ENCODE data around the gene ODC1.
"Not testable (repeated sequence)": the region's sequence is repeated elsewhere in the genome, so short reads cannot be mapped to it uniquely, and the experiment has no call there.

ODC1 gene

DNA sequence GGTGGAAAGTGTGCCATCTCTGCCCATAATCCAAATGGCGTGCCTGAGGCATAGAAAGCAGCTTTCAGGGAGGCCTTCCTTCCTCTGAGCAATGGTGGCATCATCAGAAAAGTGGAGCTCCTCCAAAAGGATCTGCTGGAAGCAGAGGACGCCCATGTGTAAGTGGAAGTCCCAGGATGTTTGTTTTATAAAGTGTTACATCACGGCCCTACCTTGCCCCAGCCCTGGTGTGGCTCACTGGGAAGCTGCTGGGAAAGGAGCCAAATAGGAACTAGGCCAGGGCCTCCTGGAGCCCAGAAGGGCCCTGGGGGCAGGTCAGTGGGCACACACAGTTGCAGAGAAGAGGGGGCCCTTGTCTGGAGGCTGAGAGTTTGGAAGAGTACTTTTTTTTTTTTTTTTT is 4.2 kb upstream of the ODC1 start:
- no peak for DNase-seq

DNA sequence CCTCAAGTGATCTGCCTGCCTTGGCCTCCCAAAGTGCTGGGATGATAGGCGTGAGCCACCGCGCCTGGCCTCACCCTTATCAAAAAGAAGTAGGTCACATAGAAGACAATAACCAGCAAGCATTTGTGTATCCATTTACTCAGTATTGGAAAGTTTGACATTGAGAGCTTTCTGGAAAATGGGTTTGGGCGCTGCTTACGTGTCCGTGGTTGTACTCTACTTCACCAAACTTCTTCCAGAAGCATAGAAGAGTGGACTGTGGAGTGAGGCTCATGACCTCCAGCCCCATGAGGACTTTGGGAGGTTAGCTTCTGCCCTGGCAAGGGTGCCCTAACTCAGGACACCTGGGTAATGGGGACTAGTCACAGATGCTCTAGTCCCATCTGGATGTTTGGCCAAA is 3.7 kb upstream of the ODC1 start:
- DNase-seq: no peak

DNA sequence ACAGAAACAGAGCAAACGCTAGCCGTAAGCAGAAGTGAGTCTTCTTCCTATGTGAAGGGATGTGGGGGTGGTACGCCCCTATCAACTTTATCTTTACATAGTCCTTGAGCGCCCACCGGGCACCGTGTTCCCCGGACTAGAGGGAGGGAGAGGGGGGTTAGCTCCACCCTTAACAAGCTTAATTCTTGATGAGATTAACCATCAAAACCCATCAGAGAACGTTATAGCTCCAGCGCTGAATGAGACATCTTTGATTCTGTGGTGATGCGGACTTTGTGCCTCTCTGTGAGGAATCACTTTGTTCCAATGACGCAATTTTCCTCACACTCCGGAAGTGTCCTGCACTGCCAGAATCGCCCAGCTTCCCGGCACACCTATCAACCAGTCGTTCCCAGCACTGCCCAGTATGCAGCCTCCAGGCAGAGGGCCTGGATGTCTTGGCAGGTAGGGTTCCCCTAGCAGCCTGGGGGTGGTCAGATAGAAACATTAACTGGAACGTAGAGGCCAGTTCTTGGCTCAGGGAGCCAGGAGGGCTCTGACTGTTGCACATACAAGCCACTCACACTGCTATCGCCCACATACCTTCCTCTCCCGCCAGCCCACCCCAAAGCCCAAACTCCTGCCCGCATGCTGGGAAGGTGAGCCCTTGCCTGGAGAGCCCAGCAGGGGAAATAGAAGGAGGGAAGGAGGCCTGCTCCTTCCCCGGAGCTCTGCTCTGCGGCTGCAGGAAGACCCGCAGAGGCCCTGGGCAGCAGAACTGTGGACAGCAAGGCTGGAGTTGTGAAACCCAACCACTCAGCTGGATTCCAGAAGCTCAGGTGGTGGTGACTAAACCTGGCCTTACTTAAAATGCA is 1.9 kb upstream of the ODC1 start:
- DNase-seq: no peak

DNA sequence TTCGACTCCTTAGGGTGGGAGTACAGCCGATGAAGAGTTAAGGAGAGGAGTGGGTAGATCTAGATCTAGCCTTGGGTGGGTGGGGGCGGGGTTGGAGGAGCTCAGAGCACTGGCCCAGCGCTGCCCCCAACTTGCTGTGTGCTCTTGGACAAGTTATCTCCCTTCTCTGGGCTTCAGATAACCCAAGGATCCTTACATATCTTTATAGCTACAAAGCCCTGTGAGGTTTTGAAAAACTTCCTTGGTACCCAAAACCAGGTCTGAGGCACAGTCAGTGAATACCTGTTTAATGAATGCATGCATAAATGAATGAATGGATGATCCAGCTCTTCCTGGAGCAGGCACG is 1.3 kb upstream of the ODC1 start:
- DNase-seq: no peak

DNA sequence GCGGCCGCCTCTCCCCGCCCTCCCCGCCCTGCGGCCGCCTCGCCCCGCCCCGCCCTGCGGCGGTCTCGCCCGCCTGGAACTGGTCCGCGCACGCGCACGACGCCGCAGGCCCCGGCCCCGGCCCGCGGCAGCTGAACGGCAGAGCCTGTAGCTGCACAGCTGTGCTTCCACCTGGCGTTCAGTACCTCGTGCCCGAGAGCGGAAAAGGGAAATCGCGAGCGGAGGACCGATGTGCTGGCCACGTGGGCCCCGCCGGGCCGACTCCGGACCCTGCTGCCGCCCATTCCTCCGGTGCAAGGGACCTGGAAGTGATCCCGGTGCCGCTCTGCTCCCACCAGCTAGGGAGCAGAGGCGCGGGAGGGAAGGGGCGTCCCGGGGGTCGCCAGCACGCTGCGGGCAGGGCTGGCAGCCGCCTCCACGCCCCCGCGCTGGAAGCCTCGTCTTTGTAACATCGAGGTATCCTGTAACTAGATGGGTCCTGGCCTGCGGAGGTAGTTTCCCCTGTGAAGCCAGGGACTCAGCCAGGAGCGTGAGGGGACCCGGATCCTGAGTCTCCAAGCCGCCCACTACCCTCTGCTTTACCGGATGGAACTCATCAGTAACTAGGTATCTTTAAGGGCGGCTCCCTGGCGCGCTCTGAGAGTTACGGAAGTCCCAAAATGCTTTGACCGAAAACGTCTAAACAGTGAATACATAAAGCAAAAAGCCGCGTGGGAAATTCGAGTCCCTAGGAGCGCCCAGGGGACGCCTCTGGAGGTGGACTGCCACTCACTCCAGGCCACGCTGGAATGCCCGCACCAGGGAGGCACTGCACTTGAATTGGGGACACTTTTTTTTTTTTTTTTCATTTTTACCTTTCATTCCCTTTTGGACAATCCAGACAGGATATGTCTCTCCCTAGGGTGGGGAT is 704 bp upstream of the ODC1 start:
- peak; percentile 99 for DNase-seq

DNA sequence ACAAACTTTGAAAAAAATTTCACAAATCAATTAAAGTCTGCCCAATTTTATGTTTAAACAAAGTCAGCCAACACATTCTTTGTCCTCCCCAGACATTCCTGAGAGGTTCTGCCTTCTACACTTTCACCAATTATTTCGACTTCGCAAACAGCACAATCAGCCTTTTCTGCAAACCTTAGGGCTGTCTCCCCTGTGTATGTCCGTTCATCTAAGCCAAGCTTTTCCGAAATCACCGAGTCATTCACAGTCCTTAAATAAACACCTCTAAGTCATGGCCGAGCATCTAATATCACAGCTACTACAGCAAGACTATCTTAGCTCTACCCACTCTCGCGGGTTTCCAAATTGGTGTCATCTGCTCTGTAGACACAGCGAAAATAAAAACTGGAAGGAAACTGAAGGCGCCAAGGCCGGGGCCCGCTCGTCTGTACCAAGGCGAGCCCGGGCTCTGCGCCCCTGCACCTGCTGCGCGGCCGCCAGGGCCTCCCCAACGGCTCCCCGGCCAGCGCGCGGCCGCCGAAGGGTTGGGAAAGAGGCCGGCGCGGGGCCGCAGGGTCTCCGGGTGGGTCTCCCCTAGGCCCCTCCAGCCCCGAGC is 730 bp downstream of the ODC1 start:
- no peak for DNase-seq

DNA sequence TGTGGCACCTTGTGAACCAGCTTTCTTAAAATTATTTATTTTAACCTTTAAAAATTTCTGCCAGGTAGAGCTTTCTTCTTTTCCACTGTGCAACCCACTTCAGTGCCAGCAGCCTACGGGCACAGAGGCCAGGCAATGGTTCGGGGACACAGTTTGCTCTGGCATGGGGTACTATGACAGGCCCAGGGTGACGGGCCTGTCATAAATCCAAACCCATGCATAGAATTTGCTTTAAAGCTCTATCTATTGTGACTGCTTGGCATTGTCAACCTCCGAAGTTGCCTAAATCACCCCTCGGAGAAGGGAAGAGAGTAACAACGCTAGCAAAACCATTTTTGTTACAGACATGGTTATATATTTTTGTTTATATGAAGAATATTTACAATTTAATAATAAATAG is 1.5 kb downstream of the ODC1 start:
- no peak for DNase-seq

DNA sequence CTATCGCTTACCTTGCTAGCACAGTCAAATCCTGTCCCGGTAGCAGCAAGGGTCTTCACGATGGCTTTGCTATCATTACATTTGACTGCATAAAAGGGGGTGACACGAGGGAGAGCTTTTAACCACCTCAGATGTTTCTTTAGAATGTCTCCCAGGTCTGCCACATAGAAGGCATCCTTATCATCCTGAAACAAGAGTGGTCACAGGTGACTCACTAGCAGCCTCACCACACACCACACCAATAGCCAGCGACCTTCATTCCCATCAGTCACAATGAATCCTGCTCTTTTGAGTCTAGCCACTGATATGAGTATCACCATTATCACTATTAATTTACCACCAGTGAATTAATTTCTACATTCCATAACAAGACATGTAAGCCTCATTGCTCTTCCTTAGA is 3.7 kb downstream of the ODC1 start:
- no peak for DNase-seq

DNA sequence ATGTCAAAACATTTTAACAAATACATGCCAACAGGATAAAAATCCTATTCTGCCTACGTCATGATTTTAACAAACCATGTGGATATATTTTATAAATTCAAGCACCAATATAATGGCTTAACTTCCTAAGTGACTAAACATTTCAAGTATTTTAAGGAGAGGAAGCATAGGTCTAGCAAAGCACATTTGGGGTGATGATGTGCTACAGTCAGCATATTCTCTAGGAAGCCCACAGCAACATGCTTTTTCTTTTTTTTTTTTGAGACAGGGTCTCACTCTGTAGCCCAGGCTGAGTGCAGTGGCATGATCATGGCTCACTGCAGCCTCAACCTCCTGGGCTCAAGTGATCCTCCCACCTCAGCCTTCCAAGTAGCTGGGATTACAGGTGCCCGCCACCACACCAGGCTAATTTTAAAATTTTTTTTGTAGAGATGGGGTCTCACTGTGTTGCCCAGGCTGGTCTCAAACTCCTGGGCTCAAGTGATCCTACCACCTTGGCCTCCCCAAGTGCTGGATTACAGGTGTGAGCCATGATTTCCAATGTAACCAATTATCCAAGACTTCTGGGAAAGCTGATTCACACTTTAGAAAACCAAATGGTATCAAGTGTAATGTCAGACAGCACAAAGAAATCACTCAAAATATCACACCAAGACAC is 5.5 kb downstream of the ODC1 start:
- DNase-seq: not testable (repeated sequence)

DNA sequence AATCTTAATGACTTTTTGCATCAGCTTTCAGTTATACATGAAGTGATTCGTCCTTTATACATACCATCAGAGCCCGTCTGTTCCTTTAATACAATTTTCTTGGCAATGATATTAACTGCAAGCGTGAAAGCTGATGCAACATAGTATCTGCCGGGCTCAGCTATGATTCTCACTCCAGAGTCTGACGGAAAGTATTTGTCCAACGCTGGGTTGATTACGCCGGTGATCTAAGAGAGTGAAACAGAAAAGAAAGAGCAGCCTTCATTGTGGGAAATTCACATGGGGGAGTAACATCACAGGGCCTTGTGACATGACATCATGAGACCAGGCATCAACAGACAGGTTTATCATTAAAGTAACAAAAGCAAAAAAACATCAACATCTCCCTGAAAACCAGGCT is 6.2 kb downstream of the ODC1 start:
- DNase-seq: no peak

DNA sequence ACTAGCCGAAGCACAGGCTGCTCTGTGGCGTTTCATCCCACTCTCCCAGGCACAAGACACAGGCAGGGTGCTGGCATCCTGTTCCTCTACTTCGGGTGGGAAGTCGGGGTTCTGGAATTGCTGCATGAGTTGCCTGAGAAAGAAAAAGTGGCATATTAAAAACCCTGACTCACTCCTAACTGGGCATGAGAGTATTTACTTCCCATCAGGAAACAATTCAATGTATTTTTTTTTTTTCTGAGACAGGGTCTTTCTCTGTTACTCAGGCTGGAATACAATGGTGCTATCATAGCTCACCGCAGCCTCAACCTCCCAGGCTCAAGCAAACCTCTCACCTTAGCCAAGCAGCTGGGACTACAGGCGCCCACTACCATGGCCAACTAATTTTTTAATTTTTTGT is 7.4 kb downstream of the ODC1 start:
- DNase-seq: no peak

DNA sequence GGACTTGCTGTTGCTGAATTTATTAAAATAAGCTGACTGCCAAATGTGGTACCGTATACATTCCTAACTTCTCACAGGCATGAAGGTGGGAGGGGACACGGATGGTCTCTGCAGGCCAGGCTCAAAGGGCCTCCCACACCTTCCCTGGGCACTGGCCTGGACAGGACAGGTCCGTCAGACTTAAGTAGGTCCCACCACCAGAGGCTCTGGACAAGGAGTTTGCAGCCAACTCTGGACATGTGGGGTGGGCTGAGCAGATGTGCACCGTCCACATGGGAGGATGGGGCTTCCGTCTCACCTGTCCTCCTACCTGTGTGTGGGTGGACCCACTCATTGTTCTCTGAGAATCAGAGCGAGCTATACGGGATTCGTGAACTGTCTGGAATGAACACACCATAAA is 8.2 kb downstream of the ODC1 start:
- DNase-seq: no peak

DNA sequence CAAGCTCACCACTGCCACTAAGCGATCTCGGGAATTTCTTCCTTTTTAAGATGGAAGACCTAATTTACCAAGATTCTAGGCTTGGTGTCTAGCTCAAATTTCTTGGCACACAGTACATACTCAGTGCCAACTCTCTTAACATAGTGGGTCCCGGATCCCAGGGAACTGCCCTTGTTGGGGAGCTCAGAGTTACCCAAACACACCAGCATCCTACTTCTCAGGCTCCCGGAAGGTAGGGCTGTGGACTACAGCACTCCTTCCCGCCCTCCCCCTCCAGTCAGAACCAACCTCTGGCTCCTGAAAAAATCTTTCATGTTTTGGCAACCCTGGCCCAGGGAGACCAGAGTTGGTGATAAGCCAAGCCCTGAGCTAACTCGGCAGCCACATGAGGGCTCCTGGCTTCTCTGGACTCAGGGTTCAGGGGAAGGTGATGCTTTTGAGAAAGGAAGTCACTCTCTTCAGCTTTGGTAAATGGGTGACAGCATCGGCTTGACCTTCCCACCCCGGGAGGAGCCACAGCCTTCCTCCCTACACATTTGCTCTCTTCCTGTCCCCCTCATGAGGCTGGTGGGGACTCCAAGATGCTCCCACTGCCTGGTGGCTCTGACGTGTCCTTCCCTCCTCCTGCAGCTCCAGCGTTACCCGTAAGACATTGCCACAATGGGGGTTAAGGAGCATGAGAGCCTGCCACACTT is 8.8 kb downstream of the ODC1 start:
- DNase-seq: no peak

DNA sequence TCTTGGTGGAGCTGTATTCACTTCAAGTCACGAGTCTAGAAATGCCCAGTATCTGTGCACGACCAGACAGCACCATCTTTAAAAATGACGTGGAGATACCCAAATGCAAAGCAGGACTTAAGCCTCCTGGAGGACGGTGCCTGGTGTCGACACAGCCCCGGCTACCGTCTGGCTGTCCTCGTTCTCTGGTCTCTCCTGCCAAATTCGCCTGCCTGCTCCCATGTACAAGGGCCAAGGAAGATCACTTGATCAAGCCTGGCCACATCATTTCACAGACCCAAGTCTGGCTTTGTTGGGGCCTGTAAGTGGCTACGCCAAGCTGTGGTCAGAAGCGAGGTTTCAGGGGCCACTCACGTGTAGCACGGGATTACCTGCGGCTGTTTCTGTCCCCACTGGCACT is 9.4 kb downstream of the ODC1 start:
- no peak for DNase-seq

DNA sequence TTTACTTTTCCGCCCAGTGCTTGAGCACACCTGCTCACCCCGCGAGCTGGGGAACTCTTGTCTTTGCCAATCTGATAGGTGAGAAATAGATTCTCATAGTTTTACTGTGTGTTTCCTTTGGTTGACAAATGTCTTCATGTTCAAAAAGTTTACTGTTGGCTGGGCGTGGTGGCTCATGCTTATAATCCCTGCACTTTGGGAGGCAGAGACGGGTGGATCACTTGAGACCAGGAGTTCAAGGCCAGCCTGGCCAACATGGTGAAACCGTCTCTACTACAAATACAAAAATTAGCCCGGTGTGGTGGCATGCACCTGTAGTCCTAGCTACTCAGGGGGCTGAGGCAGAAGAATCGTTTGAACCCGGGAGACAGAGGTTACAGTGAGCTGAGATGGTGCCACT is 10.3 kb downstream of the ODC1 start:
- DNase-seq: no peak

DNA sequence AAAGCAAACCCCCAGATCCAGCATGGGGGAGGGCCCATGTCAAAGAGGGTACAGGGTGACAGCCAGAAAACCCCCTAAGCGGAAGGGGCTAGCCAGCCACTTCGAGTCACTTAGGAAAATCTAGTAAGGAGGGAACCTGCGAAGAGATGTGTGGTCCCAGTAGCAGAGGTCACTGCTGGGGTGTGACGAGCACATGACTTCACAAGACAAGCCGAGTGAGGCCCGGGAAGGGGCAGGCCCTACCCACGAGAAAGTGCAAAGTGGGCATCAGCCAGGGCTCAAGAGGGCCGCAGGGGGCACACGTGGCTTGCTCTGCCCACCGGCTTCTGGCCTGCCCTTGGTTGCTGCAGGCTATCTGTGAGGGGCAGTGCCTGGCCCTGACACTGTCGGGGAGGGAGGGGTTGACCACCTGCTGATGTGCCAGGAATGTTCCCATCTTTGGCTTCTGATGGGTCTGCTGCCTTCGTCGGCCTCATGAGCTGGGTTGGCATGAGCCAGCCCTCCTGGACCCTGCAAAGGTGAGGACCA is 11.5 kb downstream of the ODC1 start:
- DNase-seq: no peak

DNA sequence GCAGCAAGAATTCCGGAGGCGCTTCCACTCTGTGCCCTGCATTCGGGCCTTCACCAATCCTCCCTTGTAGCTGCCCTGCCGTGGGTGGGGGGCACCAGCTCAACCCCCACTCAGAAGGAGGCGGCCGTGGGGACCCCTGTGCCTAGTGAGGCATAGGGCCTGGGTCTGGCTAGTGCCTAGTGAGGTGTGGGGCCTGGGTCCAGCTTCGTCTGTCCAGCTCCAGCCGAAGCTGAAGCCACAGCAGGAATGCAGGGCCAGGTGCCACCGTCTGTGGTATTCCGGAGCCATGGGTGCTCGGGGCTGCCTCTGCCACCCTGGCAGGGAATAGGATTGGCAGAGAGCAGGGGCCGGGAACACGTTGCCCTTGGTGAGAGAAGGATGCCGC is 12.3 kb downstream of the ODC1 start:
- DNase-seq: no peak

DNA sequence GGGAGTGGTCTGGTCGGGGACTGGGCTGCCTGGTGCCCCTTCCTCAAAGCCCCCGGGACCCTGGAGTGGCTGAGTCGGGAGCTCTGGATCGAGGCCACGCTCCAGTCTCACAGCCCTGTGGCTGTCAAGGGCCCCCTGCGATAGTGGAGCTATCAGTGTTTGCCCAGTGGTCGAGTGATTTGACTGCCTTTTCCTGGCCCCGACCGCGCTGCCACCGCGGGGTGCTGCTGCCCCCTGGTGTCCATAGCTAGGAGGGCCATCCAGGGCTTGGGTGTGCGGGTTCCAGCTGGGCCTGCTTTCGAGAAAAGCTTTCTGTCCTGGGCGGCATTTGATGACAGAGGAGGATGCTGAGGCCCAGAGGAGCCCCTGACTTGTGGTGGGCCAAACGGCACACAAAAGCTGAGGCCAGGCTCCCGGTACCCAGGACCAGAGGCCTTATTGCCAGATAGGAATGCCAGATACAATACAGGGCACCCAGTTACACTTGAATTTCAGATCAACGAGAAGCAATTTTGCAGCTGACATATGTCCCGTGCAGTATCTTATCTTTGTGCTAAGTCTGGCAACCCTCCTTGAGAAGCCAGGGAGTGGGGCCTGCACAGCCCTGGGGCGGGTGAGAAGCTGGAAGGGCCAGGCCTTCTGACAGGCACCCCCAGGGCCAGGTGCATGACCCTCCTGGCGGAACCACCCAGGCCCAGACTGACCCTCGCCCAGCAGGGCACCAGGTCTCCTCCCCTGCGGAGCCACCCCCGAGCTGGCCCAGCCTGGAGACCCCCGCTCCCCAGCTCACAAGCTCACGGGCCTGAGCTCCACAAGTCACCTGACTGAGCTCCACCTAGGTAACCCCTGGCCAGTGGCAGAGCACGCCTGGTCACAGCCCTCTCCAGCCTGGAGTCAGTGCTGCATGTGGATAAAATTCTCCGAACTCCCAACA is 13.0 kb downstream of the ODC1 start:
- peak; percentile 43 for DNase-seq

DNA sequence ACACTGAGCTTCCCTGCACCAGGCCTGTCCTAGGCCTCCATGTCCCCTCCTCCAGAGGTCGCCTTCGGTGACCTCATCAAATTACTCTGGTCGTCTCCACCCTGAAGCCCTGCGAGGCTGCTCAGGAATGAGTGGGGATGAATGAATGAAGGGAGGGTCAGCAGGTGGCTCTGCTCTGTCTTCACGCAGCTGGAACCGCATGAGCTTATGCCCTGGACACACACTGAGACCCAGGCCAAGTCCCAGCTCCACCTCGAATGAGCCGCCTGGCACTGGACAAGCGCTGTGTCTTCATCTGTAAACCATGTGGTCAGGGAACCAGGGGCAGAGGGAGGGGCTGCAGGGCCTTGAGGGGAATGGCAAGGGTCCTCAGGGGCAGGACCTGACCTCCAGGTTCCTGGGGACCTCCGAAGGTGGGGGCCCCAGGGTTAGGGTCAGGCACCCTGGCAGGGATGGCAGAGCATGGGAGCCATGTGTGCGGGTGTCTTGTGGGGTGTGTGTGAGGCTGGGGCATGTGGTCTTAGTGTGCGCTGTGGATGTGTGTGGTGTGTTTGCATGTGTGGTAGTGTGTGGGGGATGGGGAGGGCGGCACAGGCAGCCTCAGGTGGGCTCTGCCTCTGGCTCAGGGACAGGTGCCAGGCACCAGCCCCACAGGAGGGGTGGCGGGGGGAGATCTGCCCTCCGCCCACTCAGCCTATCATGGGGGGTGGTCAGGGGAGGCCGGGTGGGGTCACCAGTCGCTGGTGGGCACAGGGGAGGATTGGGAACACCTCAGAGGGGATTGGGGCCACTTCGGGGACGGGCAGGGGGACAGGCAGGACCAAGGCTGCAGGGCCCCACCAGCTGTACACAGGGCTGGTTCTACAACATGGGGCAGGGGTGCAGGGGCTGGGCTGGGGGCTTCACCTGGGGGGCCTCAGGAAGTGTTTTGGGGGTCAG is 13.9 kb downstream of the ODC1 start:
- DNase-seq: no peak
